Epithelial cell of proximal tubule (primary cell): ENCODE results near the gene JARID2. TPM values are rescaled to one million over a fixed set of nuclear protein-coding genes. Genes with fewer than 3 reads are reported as not detected.

Experiments
- DNase-seq: peaks from one replicate; pipeline ENCODE4 v3.0.0-alpha.2; 2011; ENCODE audit warnings: low read depth
- H3K4me3 ChIP-seq: 2 replicates; pipeline ENCODE4 v1.5.1; 2011; ENCODE audit warnings: low read depth, mild to moderate bottlenecking, low read length
- CTCF ChIP-seq: conservative IDR thresholded peaks from 2 replicates; pipeline ENCODE4 v1.5.1; 2012; ENCODE audit warnings: low read depth, mild to moderate bottlenecking, low read length
- total RNA-seq: library from RNA; depleted of rRNA; stranded (reverse); fragments of >200 nt; gene quantifications from 2 replicates; pipeline ENCODE4 v1.2.3, GENCODE V29; 2015

The JARID2 gene
- total RNA-seq, 1 donor from 2014 or later, result 5.1 TPM

GRCh38 chr6:15430931-15431405, 185.1 kb downstream of the JARID2 start:
- DNase-seq, result no peak
- TF ChIP-seq CTCF, result no peak
- no peak overlapping the region for H3K4me3 ChIP-seq

- no peak for DNase-seq
- H3K4me3 ChIP-seq, result no peak overlapping the region
- TF ChIP-seq CTCF, result no peak
These were observed 186.1 kb downstream of the JARID2 start for GRCh38 chr6:15431762-15432483.

GRCh38 chr6:15433511-15433861, 187.6 kb downstream of the JARID2 start:
- DNase-seq, result no peak
- no peak for TF ChIP-seq CTCF
- H3K4me3 ChIP-seq, result no peak overlapping the region

- TF ChIP-seq CTCF, result no peak
- no peak overlapping the region for H3K4me3 ChIP-seq
- no peak for DNase-seq
These were observed 188.4 kb downstream of the JARID2 start for GRCh38 chr6:15434263-15434662.

- no peak for TF ChIP-seq CTCF
- DNase-seq, result no peak
- no peak overlapping the region for H3K4me3 ChIP-seq
These were observed 189.0 kb downstream of the JARID2 start for GRCh38 chr6:15434823-15435380.

- TF ChIP-seq CTCF, result no peak
These were observed 189.6 kb downstream of the JARID2 start for GRCh38 chr6:15435468-15435867.

GRCh38 chr6:15436451-15436850, 190.6 kb downstream of the JARID2 start:
- H3K4me3 ChIP-seq, result no peak overlapping the region
- DNase-seq, result no peak
- TF ChIP-seq CTCF, result no peak

More at GRCh38 chr6:15435468-15435867, 189.6 kb downstream of the JARID2 start:
- no peak overlapping the region for H3K4me3 ChIP-seq
- no peak for DNase-seq
